ENCODE measurements around the gene THRB.

- TF ChIP-seq ZNF670 (tag by site-specific recombination; IDR thresholded peaks at IDR 0.05; ENCODE audit: low read depth) (no peak), ZBTB17 (tag by site-specific recombination; IDR thresholded peaks at IDR 0.05) (no peak)
Measured at GRCh38 chr3:24271228-24271627, 223.4 kb downstream of the THRB start.
